ENCODE data around the gene IGHMBP2. TPM values are rescaled to one million over a fixed set of nuclear protein-coding genes. Genes with fewer than 3 reads are reported as not detected.

Gene IGHMBP2
- total RNA-seq, 3 donors from 2014 or later, result 9.8 to 18.4 (median 13.6) TPM

DNA sequence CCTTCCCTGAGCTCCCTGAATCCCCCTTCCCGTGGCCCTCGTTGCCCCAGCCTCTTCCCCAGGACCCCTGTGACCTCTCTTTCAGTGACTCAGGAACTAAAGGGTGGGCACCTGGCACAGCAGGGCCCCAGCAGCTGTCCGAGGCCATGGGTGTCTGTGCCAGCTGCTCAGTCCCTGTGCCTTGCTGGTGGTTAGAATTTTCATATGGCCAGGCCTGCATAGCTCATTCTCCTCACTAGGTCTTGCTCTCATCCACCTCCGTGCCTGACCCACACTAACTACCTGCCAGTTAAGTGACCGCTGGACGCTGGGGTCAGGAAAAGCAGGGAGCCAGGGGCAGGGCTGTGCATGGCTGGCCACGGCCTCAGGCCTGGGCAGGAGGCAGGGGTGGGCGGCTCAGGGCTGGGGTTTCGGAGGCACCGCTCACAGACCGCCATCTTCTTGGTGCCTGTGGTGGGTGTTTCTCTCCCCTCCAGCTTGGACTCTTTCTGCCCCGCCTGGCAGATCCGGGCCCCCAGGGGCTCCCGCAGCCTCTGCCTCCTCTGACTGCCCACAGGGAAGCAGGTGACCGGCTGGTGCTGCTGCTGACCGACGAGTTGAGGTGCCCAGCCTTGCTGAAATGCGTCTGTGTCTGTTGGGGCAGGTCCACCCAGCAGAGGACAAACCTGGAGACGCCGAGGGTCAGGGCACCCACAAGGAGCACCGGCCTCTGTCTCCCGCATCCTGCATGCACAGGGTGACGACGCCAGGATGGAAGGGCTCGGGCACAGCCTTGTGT lies 56.8 kb downstream of the IGHMBP2 start:
- Histone ChIP-seq H3K4me1 (no peaks in the 10 kb centered on the region), H3K27me3 (no peaks in the 10 kb centered on the region), H3K4me3 (no peak overlapping the region), H3K36me3 (no peaks in the 10 kb centered on the region), H3K27ac (no peak overlapping the region), H3K9me3 (no peaks in the 10 kb centered on the region)
- intact Hi-C loops (cut with DNase I; ENCODE audit: low total_unique reads), result no loop called here
- TF ChIP-seq POLR2A (IDR thresholded peaks at IDR 0.05) (no peak), POLR2AphosphoS5 (IDR thresholded peaks at IDR 0.05) (no peak)
- TF ChIP-seq, protein P1, sequence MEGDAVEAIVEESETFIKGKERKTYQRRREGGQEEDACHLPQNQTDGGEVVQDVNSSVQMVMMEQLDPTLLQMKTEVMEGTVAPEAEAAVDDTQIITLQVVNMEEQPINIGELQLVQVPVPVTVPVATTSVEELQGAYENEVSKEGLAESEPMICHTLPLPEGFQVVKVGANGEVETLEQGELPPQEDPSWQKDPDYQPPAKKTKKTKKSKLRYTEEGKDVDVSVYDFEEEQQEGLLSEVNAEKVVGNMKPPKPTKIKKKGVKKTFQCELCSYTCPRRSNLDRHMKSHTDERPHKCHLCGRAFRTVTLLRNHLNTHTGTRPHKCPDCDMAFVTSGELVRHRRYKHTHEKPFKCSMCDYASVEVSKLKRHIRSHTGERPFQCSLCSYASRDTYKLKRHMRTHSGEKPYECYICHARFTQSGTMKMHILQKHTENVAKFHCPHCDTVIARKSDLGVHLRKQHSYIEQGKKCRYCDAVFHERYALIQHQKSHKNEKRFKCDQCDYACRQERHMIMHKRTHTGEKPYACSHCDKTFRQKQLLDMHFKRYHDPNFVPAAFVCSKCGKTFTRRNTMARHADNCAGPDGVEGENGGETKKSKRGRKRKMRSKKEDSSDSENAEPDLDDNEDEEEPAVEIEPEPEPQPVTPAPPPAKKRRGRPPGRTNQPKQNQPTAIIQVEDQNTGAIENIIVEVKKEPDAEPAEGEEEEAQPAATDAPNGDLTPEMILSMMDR (IDR thresholded peaks at IDR 0.05), result no peak
- no peak for DNase-seq (ENCODE audit: low spot score in 2 of 2)

DNA sequence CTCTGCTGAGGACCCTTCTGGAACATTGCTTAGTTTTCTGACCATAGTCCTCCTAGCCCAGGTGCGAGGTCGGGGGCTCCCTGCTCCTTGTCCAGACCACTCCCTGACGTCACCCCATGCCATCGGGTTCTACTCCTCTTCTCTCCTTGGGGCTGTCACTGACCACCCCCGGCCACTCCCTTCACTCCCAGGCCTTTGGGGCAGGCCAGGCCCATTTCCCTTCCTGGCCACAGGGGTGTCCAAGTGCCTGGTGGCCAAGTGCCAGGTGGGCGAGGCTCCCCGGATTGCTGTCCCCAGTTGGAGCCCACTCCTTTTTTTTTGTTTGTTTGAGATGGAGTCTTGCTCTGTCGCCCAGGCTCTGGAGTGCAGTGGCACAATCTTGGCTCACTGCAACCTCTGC lies 57.6 kb downstream of the IGHMBP2 start:
- no peaks in the 10 kb centered on the region for H3K4me1 ChIP-seq
- no peaks in the 10 kb centered on the region for H3K27me3 ChIP-seq
- intact Hi-C loops (cut with DNase I; ENCODE audit: low total_unique reads), result no loop called here
- H3K36me3 ChIP-seq, result no peaks in the 10 kb centered on the region
- TF ChIP-seq, protein P1 (IDR thresholded peaks at IDR 0.05), result no peak
- TF ChIP-seq POLR2A (IDR thresholded peaks at IDR 0.05) (no peak), POLR2AphosphoS5 (IDR thresholded peaks at IDR 0.05) (no peak)
- H3K9me3 ChIP-seq, result no peaks in the 10 kb centered on the region
- H3K27ac ChIP-seq, result no peak overlapping the region
- no peak overlapping the region for H3K4me3 ChIP-seq
- no peak for DNase-seq (ENCODE audit: low spot score in 2 of 2)

DNA sequence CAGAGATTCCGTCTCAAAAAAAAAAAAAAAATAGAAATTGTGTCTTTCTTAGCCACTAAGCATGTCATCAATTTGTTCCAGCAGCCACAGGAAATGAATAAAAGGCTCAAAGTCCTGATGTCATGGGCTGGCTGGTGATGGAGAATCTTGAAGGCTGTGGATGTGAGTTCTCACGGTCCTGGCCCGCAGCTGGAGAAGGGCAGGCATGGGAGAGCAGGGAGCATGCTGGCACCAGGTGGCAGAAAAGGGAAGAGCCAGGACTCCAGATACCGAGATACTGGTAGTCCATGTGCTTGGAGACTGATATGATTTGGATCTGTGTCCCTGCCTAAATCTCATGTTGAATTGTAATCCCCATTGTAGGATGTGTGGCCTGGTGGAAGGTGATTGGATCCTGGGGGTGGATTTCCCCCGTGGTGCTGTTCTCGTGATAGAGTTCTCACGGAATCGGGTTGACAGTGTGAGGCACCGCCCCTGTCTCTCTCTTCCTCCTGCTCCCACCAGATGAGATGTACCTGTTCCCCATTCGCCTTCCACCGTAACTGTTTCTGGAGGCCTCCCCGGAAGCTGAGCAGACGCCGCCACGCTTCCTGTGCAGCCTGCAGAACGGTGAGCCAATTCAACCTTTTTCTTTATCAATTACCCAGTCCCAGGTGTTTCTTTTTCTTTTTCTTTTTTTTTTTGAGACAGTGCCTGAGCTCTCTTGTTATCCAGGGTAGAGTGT lies 59.0 kb downstream of the IGHMBP2 start:
- TF ChIP-seq, protein P1 (IDR thresholded peaks at IDR 0.05), result no peak
- TF ChIP-seq POLR2A (IDR thresholded peaks at IDR 0.05), result no peak
- H3K27me3 ChIP-seq, result no peaks in the 10 kb centered on the region
- H3K27ac ChIP-seq, result no peak overlapping the region
- no peaks in the 10 kb centered on the region for H3K36me3 ChIP-seq
- no peaks in the 10 kb centered on the region for H3K9me3 ChIP-seq
- DNase-seq (ENCODE audit: low spot score in 2 of 2), result no peak
- no peak overlapping the region for H3K4me3 ChIP-seq
- intact Hi-C loops (cut with DNase I; ENCODE audit: low total_unique reads), result no loop called here
- H3K4me1 ChIP-seq, result no peaks in the 10 kb centered on the region

DNA sequence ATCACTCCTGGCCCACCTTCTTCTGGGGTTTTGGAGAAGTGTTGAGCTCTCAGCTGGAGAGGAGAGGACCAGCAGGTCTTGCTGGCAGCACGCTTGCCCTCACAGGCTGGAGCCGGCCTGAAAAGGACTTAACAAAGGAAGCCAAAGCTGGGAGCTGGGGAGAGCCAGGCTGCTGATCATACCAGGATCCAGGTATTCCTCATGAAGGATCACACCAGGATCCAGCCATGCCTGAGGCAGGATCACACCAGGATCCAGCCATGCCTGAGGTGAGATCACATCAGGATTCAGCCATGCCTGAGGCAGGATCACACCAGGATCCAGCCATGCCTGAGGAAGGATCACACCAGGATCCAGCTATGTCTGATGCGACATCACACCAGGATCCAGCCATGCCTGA lies 60.1 kb downstream of the IGHMBP2 start:
- DNase-seq (ENCODE audit: low spot score in 2 of 2), result no peak
- Histone ChIP-seq H3K36me3 (no peaks in the 10 kb centered on the region), H3K9me3 (no peaks in the 10 kb centered on the region), H3K4me3 (no peak overlapping the region), H3K27ac (no peak overlapping the region), H3K27me3 (no peaks in the 10 kb centered on the region), H3K4me1 (no peaks in the 10 kb centered on the region)
- intact Hi-C loops (cut with DNase I; ENCODE audit: low total_unique reads), result no loop called here
- TF ChIP-seq, protein P1 (IDR thresholded peaks at IDR 0.05), result no peak
- TF ChIP-seq POLR2AphosphoS5 (IDR thresholded peaks at IDR 0.05), result no peak
- TF ChIP-seq POLR2A (IDR thresholded peaks at IDR 0.05), result no peak
